GM12878 (cell line): Measurements from ENCODE around the gene PRRT3. TPM values are rescaled to one million over a fixed set of nuclear protein-coding genes. Genes with fewer than 3 reads are reported as not detected.

Experiments
- BACH1 ChIP-seq: fragments of 450-650 bp; IDR thresholded peaks from 2 replicates; pipeline ENCODE4 v1.6.1; 2017; ENCODE audit warnings: mild to moderate bottlenecking, borderline replicate concordance
- CBX5 ChIP-seq: sonication (generic); IDR thresholded peaks from 2 replicates; pipeline ENCODE4 v1.6.1; 2016; ENCODE audit warnings: low read depth, moderate library complexity, mild to moderate bottlenecking, inconsistent platforms
- LARP7 ChIP-seq: fragments of 450-650 bp; IDR thresholded peaks from 2 replicates; pipeline ENCODE4 v1.6.1; 2017; ENCODE audit warnings: mild to moderate bottlenecking
- NFXL1 ChIP-seq: fragments of 450-650 bp; IDR thresholded peaks from 2 replicates; pipeline ENCODE4 v1.6.1; 2017; ENCODE audit warnings: antibody characterized with exemption, mild to moderate bottlenecking, borderline replicate concordance
- PAX5 ChIP-seq: IDR thresholded peaks from 2 replicates; pipeline ENCODE4 v1.6.1; 2011; ENCODE audit warnings: low read depth, low read length, borderline replicate concordance
- POU2F2 ChIP-seq: IDR thresholded peaks from 3 replicates; pipeline ENCODE4 v1.6.1; 2011; ENCODE audit warnings: low read depth, mild to moderate bottlenecking, low read length, borderline replicate concordance
- STAT3 ChIP-seq: IDR thresholded peaks from 2 replicates; pipeline ENCODE4 v1.6.1; 2011; ENCODE audit warnings: low read depth, low read length, improper control_type of control experiment
- SUPT20H ChIP-seq: IDR thresholded peaks from 2 replicates; pipeline ENCODE4 v1.6.1; 2011; ENCODE audit warnings: low read depth, mild to moderate bottlenecking, low read length, moderate library complexity, borderline replicate concordance; ENCODE audit not compliant: control insufficient read depth
- TCF3 ChIP-seq: IDR thresholded peaks from 2 replicates; pipeline ENCODE4 v1.6.1; 2012; ENCODE audit warnings: low read depth, mild to moderate bottlenecking, low read length, borderline replicate concordance; ENCODE audit not compliant: insufficient read depth
- polyA plus RNA-seq, 11 experiments: library from polyadenylated mRNA; depleted of rRNA in 4 of 11; unstranded in 6 of 11; stranded (reverse) in 5 of 11; fragments of >200 nt; fragmentation: Nextera tagmentation in 4 of 11; fragmentation: Illumina TruSeq in 1 of 11; extraction: Ambion mirVana in 4 of 11; extraction: Trizol in 1 of 11; gene quantifications; 1 replicate in 1 of 11; 2 replicates in 10 of 11; pipeline versions ENCODE4 v1.2.1 to v1.2.3, GENCODE V29; 2011 to 2016; ENCODE audit warnings: inconsistent platforms in 2 of 11, missing spikeins in 2 of 11, low read depth in 1 of 11
- total RNA-seq, 4 experiments: library from RNA; depleted of rRNA in 3 of 4; stranded (reverse); fragments of >200 nt in 3 of 4; fragmentation: Illumina TruSeq in 1 of 4; extraction: Trizol in 1 of 4; gene quantifications; 2 replicates each; pipeline versions ENCODE4 v1.2.1 to v1.2.3, GENCODE V29; 2013 to 2021
- TF ChIP-seq, protein P1 (sequence below), 3 experiments: IDR thresholded peaks in 2 of 3; conservative IDR thresholded peaks in 1 of 3; 2 replicates each; pipeline ENCODE4 v1.5.1; 2011; ENCODE audit warnings: low read depth in 3 of 3, low read length in 3 of 3, mild to moderate bottlenecking in 3 of 3, control low read depth in 2 of 3, moderate library complexity in 2 of 3, inconsistent platforms in 1 of 3, mixed read lengths in 1 of 3; ENCODE audit not compliant: control insufficient read depth in 2 of 3, insufficient read depth in 1 of 3; ENCODE audit errors: extremely low read depth in 1 of 3

Gene PRRT3
- total and polyA plus RNA-seq, 10 of the 15 experiments (the other 5 are each of a cell fraction or from before 2014, with no cell fraction given) = 0.53 to 18.0 (median 7.1) TPM

DNA sequence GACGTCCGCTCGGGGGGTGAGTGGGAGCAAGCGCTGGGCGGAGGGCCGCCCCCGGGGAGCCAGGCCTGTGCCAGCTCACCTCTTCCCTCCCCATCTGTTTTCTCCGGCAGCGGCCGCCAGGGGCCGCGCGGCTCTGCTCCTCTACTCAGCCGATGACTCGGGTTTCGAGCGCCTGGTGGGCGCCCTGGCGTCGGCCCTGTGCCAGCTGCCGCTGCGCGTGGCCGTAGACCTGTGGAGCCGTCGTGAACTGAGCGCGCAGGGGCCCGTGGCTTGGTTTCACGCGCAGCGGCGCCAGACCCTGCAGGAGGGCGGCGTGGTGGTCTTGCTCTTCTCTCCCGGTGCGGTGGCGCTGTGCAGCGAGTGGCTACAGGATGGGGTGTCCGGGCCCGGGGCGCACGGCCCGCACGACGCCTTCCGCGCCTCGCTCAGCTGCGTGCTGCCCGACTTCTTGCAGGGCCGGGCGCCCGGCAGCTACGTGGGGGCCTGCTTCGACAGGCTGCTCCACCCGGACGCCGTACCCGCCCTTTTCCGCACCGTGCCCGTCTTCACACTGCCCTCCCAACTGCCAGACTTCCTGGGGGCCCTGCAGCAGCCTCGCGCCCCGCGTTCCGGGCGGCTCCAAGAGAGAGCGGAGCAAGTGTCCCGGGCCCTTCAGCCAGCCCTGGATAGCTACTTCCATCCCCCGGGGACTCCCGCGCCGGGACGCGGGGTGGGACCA is 19.2 kb downstream of the PRRT3 start (continued):
- TF ChIP-seq, protein P1, sequence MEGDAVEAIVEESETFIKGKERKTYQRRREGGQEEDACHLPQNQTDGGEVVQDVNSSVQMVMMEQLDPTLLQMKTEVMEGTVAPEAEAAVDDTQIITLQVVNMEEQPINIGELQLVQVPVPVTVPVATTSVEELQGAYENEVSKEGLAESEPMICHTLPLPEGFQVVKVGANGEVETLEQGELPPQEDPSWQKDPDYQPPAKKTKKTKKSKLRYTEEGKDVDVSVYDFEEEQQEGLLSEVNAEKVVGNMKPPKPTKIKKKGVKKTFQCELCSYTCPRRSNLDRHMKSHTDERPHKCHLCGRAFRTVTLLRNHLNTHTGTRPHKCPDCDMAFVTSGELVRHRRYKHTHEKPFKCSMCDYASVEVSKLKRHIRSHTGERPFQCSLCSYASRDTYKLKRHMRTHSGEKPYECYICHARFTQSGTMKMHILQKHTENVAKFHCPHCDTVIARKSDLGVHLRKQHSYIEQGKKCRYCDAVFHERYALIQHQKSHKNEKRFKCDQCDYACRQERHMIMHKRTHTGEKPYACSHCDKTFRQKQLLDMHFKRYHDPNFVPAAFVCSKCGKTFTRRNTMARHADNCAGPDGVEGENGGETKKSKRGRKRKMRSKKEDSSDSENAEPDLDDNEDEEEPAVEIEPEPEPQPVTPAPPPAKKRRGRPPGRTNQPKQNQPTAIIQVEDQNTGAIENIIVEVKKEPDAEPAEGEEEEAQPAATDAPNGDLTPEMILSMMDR (IDR thresholded peaks at IDR 0.05 in 2 of 3, conservative IDR thresholded peaks at IDR 0.05 in 1 of 3; ENCODE audit: control insufficient read depth in 2 of 3, extremely low read depth in 1 of 3, insufficient read depth in 1 of 3, low read depth in 3 of 3, low read length in 3 of 3) = peak; percentile 82 to 93 (median 90)
- peak; percentile 86 for TF ChIP-seq LARP7
- TF ChIP-seq SUPT20H = no peak
- TF ChIP-seq NFXL1 = no peak
- TF ChIP-seq PAX5 = no peak
- no peak; the same call in 1 of the 2 replicates for TF ChIP-seq CBX5
- peak; percentile 73 for TF ChIP-seq BACH1
- no peak for TF ChIP-seq STAT3
- peak; percentile 45; the same call in 2 of the 3 replicates for TF ChIP-seq POU2F2
- TF ChIP-seq TCF3 = 0 out of 2 replicates have a peak, but pooled peaks have one; percentile 65
